ENCODE data around the gene KSR1.

- no peak for TF ChIP-seq CTCF (IDR thresholded peaks at IDR 0.05; ENCODE audit: poor library complexity, severe bottlenecking)
- TF ChIP-seq POLR2AphosphoS5 (IDR thresholded peaks at IDR 0.05) = no peak
- TF ChIP-seq MXI1 (conservative IDR thresholded peaks at IDR 0.05; ENCODE audit: poor library complexity, severe bottlenecking) = no peak
- no peak for TF ChIP-seq EP300 (conservative IDR thresholded peaks at IDR 0.05; ENCODE audit: poor library complexity, severe bottlenecking)
Measured at GRCh38 chr17:27514595-27515413, 58.6 kb downstream of the KSR1 start.
